Iris pigment epithelial cell (primary cell): ENCODE data around the gene ZDHHC3.

Experiments used
- DNase-seq: peaks from one replicate; pipeline ENCODE4 v3.0.0-alpha.2; 2011; ENCODE audit warnings: low read depth

Gene ZDHHC3, protein sequence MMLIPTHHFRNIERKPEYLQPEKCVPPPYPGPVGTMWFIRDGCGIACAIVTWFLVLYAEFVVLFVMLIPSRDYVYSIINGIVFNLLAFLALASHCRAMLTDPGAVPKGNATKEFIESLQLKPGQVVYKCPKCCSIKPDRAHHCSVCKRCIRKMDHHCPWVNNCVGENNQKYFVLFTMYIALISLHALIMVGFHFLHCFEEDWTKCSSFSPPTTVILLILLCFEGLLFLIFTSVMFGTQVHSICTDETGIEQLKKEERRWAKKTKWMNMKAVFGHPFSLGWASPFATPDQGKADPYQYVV

DNA sequence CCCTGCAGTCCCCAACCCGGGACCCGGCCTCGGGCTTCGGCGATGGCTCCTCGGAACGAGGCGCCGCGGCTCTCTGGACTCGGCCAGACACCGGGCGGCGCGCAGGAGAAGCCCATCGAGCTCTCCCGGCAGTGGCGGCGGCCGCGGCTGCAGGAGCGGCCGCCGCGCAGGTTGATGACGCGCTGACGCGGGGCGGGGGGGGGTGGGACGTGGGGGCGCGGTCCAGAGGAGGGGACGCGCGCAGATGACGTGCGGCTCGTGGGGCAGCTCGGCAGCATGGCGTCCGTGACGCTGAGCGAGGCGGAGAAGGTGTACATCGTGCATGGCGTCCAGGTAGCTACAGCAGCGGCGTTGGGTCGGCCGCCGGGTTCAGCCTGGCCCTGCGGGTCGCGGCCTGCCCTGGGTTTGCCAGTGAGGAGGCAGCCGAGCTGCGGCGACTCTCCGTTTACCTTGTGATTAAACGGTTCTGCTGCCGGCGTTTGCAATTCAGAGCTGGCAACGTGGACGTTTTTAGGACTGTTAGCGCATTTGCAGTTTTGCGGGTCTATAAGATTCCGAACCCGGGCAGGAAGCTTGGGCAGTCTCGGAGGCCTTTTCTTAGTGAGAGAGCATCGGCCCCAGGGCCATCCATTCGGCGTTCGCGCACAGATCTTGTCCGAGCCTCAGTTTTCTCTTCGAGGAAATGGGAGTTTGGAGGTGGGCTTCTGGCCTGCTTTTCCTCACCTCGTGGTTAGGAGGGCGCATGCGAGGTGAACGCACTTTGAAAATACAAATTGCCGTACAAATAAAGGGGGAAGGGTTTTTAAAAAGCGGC is at the start of gene ZDHHC3, which contains the start of gene EXOSC7:
ZDHHC3 (minus strand) TSS at position 173 of the 814 bp plus-strand sequence. CDS start 16,738 bp downstream, outside the sequence.
EXOSC7 (plus strand) TSS at position 243 of the 814 bp plus-strand sequence; CDS start at position 277, 34 bp downstream.
- peak; percentile 90 for DNase-seq

DNA sequence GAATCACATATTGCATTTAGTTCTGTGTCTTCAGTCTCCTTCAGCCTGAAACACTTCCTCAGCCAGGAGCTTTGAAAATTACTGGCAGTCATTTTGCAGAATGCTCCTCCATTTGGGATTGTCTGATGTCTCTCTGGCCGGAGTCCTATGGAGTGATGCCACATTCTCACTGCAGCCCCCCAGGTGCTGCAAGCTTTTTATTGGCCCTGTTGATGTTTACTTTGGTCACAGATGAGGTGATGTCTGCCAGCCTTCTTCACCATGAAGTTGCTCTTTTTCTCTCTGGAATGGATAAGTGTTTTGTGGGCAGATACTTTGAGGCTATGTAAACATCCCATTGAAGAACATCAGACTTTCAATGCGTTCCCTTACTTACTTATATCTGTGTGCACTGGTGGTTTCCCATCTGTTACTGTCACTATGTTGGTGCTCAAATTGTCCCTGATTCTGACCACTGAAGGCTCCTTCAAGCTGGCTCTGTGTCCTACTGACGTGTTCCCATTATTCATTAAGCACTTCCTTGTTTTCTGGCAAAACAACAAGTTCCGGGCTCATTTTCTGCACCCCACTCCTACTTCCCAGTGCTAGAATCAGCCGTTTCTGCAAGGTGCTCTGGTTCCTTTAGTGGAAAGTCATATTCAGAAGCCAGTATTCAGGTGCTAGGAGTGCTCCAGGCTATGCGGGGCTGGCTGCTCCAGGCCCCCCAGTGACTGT is 48.7 kb upstream of the ZDHHC3 start:
- no peak for DNase-seq

DNA sequence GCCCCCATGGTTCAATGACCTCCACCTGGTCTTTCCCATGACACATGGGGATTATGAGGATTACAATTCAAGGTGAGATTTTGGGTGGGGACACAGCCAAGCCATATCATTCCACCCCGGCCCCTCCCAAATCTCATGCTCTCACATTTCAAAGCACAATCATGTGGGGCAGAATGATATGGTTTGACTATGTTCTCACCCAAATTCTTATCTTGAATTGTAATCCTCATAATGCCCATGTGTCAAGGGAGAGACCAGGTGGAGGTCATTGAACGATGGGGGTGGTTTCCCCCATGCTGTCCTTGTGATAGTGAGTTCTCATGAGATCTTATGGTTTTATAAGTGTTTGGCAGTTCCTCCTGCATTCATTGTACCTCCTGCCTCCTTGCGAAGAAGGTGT is 47.7 kb upstream of the ZDHHC3 start:
- DNase-seq: no peak

DNA sequence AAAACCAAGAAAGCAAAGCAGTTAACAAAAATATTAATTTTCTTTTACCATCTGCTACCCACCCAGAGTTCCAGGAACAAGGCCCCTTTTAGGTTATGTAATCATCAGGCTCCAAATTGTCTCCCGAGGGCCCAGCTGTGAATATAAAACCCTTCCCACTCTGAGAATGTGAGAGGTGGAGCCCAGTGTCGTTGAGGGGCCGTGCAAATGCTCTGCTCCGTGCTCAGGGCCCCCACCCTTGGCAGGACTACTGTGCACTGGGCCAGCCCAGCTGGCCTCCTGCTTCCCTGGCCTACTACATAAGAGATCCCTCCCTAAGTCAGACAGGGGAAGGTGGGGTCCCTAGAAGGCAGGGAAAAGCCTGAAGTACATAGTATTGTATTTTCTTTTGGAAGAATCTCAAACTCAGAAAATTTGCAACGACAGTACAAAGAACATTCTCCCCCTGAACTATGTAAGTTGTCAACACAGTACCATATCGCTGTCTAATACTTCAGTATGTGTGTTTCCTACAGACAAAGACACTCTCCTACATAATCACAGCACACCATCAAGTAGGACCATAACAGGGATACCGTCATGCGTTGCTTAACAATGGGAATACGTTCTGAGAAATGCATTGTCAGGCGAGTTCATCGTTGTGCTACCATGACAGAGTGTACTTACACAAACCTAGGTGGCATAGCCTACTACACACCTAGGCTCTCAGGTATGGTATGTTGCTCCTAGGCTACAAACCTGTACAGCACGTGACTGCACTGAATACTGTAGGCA is 45.7 kb upstream of the ZDHHC3 start:
- DNase-seq: no peak

DNA sequence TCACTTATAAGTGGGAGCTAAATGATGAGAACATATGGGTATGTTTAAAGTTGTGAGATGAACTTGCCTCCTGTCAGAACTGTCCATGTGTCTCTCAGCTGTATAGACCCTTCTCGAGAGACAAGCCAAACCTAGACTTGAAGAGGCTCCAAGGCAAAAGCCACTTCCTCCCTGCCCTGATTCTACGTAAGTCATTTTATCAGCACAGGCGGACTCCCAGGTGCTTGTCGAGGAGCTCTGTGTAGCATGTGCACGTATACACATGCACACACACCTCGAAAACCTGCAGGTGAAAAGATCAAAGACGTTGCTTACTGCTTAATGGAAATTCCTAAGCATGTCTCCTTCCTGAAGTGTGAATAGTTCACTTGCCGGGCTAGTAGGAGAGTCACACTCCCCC is 44.6 kb upstream of the ZDHHC3 start:
- DNase-seq: no peak

DNA sequence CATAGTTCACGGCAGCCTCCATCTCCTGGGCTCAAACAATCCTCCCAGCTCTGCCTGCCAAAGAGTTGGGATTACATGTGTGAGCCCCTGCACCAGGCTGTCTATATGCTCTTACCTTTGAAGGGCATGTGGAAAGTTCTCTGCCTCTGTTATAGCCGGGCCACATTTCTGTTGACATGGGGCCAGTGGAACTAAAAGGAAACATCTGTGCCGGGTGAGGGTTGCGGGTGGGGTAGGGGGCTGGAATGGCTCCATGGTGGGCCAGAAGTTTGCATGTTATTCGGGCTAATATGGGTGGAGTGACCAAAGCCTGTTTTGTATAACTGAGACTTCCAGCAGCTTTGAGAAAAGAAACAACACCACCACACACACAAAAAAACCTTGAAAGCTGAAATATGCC is 41.8 kb upstream of the ZDHHC3 start:
- DNase-seq: no peak

DNA sequence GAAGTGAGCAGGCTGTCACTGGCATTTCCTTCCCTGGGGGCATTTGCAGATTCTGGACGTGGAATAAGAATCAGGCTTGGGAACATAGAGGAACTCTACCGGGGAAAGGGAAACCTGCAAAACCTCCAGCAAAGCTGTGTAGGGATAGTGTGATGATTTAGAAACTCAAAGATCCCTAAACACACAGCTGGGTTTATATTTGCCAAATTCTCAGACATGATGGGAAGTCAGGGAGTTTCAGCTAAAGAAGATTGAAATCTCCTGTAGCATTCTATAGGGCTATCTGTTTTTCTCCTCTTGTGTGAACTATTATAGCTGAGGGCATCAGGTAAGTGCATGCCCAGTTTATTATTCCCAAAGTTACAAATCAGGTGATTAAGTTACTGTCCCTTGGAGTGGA is 40.9 kb upstream of the ZDHHC3 start:
- no peak for DNase-seq

DNA sequence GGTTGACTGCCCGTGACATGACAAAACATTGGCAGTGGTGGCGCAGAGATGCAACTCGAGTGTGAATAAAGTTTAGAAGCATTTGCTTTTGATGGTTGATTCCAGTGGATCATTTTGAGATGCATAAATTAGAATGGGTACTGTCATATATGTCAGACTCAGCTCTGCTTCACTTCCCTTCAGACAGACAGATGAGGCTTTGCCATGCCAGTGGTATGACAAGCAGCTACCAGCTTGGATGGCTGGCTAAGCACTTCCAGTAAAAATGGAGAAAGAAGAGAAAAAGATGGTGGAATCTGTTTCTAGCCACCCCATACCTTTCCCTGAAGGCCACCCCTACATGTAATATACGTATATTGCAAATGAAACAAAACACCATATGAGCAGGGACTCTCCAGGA is 36.6 kb upstream of the ZDHHC3 start:
- no peak for DNase-seq

DNA sequence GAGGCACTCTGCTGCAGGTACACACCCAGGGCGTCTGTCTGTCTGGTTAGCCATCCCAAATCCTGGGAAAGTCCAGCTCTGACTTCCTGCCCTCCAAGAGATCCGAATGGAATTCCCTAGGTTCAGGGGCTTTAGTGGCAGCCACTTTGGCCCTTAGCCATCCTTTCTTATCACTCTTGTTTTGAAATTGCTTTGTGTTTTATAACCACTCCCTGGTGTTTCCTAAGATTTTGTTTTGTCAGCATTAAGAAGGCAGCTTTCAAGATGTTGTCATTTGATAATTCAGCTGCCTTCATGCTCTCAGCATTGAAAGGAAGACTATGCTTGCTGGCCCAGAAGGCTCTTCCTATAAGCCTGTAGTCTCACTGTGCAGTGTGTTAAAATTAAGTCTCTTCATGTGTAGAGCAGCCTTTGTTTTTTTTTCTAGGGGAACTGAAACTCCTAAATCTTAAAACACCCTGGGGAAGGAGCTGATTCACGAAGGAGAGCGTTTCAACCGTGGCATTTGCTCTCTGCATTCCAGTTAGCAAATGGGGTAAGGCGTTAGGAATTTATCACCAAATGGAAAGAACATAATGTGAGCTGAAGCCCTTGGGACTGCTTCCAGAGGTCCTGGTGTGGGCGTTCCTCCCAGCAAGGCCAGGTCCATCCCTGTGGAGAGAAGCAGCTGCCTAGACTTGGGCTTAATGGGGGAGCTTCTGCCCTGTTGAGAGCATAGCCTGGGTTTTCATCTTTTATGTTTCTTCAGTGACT is 36.0 kb upstream of the ZDHHC3 start:
- peak; percentile 87 for DNase-seq

DNA sequence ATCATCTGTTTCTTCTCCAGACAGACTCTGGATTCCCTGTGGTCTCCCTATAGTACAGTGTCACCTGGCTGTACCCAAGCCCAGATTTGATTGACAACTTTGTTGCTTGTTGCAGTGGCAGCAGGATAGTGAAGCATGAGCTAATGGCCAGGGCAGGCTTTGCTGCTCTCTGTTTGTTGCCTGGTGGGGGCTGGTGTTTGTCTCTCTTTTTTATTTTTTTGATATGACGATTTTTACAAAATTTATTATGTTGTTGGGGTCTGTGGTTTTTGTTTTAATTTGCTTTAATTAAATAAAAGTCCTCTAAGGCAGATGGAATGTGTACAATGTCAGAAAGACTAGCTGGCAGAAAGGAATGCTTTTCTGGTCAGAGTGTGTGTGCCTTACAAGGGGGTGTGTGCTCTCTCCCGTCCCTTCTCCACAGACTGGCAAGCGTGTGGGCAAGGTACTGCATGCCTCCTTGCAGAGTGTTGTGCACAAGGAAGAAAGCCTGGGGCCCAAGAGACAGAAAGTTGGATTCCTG is 34.9 kb upstream of the ZDHHC3 start:
- peak; percentile 66 for DNase-seq

DNA sequence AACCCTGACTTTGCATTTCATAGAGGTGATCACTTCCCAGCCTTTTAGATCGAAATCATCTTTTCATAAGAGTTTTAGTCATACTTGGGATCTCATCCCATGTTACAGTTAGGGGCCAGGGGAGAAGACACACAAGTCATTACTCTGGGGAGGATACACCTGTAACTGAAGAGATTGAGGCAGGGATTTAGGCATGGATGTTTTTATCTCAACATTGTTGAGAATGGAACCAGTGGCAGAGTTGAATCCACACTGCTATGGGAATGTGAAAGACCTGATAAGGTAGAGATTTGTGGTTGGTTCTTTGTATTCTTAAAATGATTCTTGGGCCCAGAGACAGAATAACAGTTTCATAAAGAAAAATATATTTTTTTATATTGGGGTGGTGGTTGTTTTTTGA is 33.9 kb upstream of the ZDHHC3 start:
- no peak for DNase-seq

DNA sequence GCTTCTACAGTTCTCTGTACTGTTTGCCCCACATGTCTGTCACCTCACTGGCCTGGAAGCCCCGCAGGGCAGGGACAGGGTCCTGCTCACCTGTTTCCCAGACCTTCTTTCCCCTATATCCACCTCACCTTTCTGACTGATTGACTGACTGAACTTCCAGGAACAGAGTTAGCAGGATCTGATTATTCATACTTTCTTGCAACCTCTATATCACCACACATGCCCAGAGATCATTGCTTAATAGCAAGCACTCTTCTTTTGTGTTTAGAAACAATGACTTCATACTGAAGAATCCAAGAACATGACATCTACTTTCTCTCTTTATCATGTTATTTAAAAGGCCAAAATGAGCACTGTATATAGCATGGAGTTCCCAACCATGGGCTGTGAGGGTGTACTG is 32.1 kb upstream of the ZDHHC3 start:
- peak; percentile 87 for DNase-seq

DNA sequence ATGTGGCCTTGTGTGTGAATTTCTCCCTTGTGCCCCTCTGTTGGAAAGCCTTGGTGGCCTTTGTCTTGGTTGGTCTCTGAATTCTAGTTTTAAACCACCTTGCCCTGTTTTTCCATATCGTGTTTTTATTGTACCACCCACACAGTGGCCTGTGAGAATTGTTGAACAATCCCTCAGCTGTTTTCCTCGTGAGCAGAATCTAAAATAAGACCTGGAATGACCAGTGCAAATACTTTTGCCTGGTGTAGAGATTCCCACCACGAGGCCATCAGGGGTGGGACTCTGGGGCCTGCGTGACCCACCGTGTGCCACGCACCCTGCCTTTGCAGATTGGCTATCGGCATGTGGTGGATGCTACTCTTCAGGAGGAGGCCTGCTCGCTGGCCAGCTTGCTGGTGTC is 31.1 kb upstream of the ZDHHC3 start:
- no peak for DNase-seq

DNA sequence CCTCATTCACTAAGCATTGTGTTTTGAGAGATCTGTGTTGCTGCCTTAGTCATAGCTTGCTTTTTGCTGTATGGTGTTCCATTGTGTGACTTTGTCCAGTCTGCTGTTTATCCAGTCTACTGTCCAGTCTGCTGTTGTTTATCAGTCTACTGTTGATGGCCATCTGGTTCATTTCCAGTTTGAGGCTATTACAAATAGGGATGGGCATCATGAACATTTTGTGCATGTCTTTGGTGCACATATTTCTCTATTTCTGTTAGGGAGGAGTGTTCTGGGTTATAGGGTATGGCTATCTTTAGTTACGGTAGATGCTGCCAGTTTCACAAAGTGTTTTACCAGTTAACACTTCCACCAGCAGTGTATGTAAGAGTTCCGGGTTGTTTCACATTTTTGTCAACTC is 27.9 kb upstream of the ZDHHC3 start:
- DNase-seq: no peak

DNA sequence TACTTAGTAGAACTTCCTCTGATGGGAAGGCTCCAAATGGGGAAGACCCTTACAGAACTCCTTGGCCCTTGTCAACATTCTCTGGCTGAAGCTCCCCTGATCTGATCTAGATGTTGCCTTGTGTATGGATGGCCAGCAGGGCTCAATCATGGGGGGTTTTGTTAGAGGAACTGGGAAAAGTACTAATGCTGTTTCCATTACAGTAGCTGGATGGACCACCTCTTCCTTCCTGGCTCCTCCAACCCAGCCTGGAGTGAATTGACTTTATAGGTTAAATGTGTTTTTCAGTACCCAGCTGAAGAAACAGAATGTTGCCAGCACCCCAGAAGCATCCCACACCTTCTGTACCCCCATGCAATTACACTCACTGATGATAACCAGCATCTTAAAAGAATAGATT is 27.4 kb upstream of the ZDHHC3 start:
- DNase-seq: no peak

DNA sequence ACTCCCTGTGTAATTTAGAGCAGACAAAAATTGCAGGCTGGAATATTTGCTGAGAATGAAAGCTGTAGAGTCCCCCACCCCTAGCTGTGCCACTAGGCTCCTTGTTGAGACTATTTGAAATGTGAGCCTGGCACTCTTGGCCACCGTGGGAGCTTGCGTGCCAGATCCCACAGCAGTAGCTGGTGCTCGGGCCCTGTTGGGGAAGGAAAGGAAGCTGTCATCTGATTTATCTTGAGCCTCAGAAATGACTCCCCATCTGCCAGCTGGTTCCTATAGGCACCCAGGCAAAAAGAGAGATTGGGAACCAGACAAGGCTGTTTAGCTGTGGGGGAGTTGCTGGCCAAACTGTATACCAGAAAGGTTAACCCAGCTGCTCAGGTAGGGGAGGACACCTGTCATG is 26.7 kb upstream of the ZDHHC3 start:
- no peak for DNase-seq

DNA sequence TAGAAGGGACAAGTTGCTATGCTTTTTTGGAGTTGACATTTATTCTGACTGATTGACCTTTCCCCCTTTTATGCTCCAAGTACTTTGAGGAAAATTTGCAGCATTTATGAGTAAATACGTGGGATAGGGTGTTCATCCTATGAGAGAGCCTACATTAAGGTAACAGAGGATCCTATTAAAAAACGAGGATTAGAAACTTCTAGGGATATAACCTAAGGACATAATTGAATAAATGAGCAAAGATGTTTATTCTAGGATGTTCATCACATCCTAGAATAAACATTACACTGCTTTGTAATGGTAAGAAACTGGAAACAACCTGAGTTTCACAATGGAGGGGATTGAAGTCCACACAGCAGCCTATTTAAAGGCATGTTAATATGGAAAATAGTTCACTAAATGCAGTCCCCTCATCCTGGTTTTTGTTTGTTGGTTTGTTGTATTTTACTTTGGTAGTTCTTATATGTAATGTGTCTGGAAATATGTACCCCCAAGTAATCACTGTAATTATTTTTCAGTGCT is 26.2 kb upstream of the ZDHHC3 start:
- DNase-seq: no peak

DNA sequence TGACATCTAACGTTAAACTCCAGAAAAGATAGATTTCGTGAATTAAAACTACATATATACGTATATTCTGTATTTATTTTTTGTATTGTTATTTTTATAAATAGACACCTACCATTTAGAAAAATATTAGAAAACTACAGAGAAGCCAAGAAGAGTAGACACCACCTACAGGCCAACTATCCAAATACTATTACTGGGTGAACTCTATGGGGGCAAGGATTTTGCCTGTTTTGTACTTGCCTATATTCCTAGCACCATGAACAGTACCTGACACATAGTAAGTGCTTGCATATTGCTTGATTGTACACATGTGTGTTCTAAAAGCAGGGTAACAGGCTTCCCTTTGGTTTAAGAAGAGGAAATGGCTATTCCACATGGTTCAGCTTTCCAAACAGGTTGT is 25.8 kb upstream of the ZDHHC3 start:
- no peak for DNase-seq

DNA sequence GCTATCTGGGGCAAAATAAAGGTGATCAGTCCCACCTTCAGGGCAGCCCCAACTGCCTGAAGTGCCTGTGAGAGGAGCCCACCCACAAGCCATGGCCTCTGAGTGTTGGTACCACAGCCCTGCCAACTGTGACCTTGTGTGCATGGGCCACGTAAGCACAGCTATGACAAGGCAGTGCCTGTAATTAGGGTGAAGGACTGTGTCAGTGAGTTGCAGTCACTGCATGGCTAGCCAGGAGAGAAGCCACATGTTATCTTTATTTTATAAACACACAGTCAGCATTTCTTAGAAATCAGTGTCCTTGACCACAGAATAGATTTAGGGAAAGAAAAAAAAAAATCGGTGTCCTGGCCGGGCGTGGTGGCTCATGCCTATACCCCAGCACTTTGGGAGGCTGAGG is 24.8 kb upstream of the ZDHHC3 start:
- DNase-seq: no peak

DNA sequence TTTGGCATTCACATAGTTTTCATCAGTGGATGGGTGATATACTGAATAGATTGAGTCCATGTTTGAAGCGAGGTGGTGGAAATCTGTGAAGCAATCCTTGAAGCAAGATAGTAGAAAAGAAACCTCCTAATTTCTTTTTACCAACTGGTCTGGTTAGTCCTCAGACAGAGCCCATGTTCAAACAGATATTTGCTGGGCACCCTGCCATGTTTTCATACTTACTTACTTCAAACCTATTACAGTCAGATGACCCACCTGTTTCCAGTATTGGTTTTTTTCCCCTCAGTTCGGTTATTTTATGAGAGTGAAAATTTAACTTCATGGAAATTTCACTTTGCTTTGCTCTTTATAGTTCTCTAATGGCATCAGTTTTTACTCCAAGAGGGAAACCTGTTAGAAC is 23.8 kb upstream of the ZDHHC3 start:
- no peak for DNase-seq

DNA sequence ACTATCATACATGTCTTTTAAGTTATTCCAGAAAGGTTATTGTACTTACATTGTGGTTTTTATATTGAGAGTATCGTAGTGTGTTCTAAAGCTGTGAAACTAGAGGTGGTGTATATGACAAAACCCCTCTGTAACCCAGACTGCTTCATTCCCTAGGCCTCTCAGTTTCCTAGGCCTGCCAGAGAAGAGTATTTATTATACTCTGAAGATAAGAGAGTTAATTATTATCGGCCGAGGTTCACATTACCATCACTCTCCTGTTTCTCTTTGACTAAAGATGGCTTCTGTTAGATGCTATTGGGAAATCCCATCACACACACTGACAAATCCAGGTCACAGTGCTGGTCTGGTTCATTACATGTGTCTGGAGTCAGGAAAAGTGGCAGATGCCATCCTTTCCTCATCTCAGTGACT is 20.6 kb upstream of the ZDHHC3 start:
- DNase-seq: no peak
